Tongue (tissue), 2 donors: ENCODE measurements around the gene CSNK1G2. TPM values are rescaled to one million over a fixed set of nuclear protein-coding genes. Genes with fewer than 3 reads are reported as not detected.
"Not testable (repeated sequence)": the region's sequence is repeated elsewhere in the genome, so short reads cannot be mapped to it uniquely, and the experiment has no call there.

Source experiments
- DNase-seq: peaks from one replicate; pipeline ENCODE4 v3.0.0-alpha.2; 2015
- total RNA-seq: library from RNA; depleted of rRNA; stranded (reverse); fragments of >200 nt; gene quantifications from one replicate; pipeline ENCODE4 v1.2.3, GENCODE V29; 2014

The CSNK1G2 gene
- total RNA-seq, 1 donor from 2014 or later: 52.2 TPM

DNA sequence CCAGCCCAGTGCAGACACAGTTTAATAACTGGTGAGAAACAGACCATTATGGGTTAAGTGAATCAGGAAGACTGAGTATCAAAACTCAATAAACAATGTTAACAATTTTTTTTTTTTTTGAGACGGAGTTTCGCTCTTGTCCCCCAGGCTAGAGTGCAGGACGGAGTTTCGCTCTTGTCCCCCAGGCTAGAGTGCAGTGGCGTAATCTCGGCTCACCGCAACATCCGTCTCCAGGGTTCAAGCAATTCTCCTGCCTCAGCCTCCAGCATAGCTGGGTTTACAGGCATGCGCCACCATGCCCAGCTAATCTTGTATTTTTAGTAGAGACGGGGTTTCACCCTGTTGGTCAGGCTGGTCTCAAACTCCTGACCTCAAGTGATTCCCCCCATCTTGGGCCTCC is 47.5 kb downstream of the CSNK1G2 start:
- DNase-seq: not testable (repeated sequence)

GRCh38 chr19:1989513-1990229 is 48.7 kb downstream of the CSNK1G2 start:
- DNase-seq: no peak

DNA sequence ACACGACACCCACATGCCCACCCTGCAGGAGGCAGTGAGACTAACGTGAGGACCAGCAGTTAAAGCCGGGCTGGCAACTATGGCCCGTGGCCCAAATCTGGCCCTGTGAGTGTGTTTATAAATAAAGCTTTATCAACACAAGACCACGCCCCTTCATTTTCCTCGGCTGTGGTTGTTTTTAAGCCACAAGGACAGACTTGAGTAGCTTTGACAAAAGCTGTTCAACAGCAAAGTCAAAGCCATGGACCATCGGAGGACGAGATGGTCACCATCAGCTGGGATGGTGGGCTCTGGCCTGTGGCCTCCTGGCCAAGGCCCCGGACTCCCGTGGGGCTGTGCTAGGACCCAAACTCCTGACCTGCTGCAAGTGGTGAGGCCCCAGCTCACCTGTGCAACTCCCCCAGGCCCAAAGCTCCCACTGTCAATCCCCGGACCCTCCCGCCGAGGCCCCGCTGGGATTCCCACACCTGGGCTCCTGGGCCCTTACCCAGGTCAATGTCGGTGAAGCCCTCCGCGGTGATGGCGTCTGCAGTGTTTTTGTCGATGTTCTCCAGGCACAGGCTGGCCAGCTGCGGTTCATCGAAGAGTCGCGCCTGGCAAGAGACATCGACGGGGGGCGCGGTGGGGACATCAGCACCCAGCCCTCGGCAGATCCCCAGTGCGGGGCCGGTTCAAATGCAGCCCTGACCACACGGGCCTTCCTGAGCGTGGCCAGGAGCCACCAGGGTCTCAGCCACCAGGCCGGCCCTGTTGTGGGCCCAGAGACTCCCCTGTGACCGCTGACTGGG is 49.5 kb downstream of the CSNK1G2 start:
- DNase-seq: no peak

GRCh38 chr19:1991018-1991913 is 50.3 kb downstream of the CSNK1G2 start:
- DNase-seq: no peak

DNA sequence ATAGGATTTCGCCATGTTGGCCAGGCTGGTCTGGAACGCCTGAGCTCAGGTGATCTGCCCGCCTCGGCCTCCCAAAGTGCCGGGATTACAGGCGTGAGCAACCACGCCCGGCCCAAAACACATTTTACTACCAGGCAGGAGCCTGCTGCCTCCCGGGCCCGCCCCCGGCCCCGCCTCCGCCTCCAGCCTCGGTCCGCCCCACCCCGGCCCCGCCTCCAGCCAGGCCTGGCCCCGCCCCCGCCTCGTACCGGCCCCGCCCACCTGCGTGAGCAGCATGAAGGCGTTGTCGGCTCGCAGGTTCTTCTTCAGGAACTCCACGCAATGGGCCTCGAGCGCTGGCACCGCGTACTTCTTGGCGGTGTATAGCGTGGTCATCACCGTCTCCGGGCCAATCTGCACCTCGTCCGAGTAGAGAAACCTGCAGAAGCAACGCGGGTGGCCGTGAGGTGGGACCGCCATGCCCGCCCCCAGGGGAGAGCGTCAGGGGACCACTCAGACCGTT is 51.8 kb downstream of the CSNK1G2 start:
- no peak for DNase-seq

DNA sequence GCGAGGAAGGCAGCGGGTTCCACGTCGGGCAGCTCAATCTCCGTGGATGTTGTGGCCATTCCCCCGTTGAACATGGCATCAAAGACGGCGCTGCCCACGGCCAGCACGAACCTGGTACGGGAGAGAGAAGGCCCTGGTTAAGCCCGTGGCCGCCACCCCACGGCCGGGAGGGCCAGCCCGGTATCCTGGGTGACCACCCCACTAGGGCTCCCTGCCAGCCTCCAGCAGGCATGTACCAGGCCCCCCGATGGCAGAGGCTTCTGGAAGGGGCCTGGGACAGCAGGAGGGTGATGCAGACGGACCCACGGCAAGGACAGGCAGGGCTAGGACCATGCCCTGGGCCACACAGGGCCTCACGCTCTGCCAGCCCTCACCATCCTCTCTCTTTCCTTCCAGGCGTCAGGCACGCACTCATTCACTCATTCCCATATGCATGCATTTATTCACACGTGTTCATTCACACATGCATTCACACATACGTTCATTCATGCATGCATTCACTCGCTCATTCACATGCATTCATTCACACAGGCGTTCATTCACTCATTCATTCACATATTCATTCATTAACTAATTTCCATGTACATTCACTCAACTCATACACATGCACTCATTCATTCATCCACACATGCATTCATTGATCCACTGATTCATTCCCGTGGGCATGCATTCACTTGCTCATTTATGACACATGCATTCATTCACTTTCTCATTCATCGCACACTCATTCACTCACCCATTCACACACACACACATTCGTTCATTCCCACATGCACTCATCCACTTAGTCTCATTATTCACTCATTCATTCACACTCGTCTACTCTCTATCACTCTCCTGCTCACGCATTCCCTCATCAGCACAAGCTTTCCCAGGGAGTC is 56.6 kb downstream of the CSNK1G2 start:
- DNase-seq: no peak

DNA sequence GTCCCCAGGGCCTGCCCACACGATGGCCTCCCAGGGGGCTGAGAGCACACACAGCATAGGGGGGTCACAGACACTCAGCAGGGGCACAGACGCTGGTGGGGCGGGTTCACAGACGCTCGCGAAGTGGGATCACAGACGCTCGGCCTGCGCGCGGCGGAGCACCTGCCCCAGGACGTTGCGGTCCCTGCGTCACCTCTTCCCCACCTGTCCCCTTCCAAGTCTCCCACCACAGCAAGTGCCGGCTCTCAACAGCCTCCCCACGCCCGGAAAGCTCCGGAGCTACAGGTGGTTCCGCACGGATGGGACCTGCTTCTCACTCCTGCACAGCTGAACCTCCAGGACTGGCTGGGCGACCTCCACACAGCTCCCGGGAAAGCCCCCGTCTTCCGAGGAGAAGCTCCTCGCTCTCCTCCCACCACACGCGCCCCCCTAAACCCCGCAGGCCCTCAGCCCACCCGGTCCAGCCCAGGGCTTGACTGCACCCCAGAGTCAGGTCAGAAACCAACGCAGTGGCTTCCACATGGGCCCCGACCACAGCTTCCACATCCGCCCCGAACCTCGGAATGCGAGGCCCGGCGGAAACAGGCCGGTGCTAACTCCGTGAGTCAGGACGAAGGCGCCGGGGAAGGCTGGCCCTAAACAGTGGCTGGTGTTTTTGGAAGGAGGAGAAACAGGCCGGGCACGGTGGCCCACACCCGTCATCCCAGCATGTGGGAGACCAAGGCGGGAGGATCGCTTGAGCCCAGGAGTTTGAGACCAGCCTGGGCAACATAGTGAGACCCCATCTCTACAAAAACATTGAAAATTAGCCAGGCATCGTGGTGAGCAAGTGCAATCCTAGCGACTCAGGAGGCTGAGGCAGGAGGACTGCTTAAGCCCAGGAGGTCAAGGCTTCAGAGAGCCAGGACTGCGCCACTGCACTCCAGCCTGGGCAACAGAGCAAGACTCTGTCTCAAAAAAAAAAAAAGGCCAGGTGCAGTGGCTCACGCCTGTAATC is 58.0 kb downstream of the CSNK1G2 start:
- no peak for DNase-seq

DNA sequence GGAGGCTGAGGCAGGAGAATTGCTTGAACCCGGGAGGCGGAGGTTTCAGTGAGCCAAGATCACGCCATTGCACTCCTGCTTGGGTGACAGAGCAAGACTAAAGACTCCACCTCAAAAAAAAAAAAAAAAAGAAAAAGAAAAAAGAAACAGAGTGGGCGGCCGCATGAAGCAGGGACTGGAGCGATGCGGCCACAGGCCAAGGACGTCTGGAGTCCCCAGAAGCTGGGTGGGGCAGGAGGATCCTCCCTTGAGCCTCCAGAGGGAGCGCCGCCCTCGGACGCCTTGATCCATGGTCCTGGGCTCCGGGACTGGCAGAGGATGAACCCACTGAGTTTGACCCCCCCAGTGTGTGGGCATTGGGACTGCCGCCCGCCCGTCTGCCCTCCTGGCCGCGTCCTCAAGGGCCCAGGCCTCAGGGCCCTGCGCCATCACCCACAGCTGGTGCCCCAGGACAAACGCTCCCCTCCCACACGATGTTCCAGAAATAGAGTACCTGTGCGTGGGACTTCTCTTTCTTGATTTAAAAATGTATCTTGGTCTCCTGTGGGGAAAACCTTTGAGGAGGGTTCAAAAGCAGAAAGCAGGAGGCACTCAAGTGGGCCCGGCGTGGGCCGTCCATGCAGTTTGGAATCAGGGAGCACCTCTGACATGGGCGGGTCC is 59.0 kb downstream of the CSNK1G2 start:
- no peak for DNase-seq

DNA sequence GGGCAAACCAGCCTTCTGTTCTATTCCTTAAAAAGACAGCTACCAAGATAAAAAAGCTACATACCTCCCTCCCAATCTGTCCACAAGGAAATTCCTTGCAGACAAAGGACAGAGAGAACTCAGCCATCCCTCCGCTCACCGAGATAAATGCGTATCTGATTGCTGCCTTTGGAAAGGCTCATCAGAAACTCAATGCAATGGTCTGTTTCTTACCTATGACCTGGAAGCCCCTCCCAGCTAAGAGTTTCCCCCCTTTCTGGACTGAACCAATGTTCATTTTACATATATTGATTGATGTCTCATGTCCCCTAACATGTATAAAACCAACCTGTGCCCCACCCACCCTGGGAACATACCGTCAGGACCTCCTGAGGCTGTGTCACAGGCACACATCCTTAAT is 62.9 kb downstream of the CSNK1G2 start:
- DNase-seq: no peak

DNA sequence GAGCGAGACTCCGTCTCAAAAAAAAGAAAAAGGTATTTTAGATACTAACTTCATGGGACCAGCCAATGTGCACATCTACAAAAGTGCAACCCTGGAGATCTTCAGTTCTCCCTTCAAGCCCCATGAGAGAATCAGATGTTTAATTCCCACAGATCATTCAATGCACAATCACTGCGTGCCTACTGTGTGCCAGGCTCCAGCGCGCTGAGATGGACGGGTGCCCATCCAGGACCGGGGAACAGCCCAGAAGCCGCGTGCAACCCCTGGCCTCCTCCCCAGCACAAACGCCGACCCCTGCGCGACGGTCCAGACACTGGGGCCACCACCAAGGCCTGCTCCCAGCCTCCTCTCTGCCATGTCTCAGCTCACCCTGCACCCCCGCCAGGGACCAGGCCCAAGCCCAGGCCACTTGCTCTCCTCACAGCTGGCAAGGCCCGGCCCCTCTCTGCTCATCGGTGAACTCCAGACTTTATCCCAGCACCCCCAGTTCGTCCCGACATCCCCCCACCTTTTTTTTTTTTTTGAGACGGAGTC is 69.2 kb downstream of the CSNK1G2 start:
- DNase-seq: no peak

- DNase-seq: no peak
Observed at GRCh38 chr19:2011169-2011568, 70.2 kb downstream of the CSNK1G2 start.

DNA sequence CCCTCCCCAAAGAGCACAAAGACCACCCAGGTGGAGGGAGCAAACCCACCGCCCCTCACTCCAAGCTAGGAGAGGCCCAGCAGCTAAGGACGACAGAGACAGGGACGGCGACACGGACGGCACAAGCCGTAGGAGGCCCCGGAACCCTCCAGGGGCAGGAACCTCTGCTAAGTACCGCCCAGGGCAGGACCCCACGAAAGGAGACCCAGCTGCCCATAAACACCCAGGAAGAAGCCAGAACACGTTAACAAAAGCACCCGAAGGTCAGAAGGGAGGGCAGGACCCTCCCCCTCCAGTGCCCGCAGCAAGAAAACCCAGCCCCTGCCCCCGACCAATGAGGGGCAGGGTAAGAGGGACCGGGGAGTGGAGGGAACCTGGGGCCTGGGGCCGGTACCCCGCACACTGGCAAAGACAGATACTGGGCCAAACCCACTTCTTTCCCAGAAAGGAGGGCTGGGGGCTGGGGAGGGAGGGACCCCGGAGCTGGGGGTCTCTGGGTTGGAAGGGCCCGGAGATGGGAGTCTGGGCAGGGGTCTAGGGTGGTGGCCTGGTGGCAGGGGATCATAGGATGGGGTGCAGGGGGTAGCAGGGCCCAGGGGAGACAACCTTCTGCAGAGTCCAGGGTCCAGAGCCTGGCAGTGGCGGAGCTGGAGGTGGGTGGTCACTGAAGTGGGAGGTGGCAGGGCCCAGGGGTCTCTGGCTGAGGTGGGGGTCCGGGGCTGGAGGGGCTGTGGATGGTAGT is 72.1 kb downstream of the CSNK1G2 start:
- DNase-seq: no peak

GRCh38 chr19:2013683-2013961 is 72.7 kb downstream of the CSNK1G2 start:
- DNase-seq: no peak

DNA sequence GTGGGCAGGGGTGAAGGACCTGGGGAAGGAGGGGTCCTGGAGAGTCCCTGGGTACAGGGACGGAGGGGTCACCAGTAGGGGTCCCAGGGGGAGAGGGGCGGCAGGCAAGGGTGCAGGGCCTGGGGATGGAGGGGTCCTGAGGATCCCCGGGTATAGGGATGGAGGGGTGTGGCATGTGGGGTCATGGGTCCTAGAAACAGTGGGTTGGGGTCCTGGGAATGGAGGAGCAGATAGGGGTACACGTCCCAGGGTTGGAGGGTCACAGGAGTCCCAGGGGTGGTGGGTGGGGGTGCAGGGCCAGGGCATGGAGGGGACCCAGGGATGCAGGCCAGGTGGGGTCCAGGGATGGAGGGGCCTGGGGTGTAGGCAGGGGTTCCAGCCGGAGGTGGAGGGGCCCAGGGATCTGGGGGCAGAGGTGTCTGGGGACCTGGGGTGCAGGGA is 73.2 kb downstream of the CSNK1G2 start:
- no peak for DNase-seq

DNA sequence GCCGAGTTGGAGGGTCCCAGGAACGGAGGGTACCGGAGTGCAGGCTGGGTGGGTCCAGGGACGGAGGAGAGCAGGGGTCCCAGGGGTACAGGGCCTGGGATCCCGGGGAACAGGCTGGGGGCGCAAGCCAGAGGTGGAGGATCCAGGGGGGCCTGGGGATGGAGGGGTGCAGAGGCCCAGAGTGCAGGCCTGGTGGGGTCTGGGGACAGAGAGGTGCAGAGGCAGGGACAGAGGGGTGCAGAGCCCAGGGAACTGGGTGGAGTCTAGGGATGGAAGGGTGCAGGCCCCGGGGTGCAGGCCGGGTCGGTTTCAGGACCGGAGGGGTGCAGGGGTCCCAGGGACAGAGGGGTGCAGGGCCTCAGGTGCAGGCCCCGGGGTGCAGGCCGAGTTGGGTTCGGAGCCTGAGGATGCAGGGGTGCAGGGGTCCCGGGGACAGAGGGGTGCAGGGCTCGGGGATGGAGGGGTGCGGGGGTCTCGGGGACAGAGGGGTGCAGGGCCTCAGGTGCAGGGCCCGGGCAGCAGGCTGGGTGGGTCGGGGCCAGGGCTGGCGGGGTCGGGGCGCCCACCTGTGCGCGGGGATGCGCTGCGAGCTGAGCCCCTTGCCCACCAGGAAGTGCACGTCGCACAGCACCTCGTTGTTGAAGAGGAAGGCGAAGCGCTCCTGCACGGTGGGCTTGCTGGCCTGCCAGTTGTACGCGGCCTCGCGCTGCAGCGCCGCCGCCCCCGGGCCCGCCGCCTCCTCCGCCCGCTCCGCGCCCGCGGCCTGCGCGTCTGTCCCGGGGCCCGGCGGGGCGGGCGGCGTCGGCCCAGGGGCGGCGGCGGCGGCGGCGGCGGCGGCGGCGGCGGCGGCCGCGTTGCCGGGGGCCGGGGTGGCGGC is 74.0 kb downstream of the CSNK1G2 start:
- DNase-seq: peak; percentile 35

DNA sequence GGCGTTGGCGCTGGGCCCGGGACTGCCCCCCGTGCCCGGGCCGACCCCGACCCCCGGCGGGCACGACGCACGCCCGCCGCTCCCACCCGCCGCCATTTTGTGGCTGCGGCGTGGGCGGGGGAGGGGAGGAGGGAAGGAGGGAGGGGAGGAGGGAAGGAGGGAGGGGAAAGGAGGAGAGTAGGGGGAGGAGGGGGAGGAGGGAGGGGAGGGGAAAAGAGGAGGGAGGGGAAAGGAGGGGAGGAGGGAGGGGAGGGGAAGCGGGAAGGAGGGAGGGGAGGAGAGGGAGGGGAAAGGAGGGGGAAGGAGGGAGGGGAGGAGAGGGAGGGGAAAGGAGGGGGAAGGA is 74.6 kb downstream of the CSNK1G2 start, which contains the start of gene BTBD2:
BTBD2 (minus strand) TSS at position 107 of the 343 bp plus-strand sequence; CDS start at position 96, 11 bp downstream.
- peak; percentile 85 for DNase-seq

GRCh38 chr19:2016041-2016807 is 75.3 kb downstream of the CSNK1G2 start:
- DNase-seq: peak; percentile 83
